Measurements from ENCODE around the gene KRTAP13-4.

KRTAP13-4 gene

GRCh38 chr21:30430170-30430655 lies at the start of gene KRTAP13-4:
KRTAP13-4 (plus strand) TSS chr21:30430220; CDS start chr21:30430276, 56 bp downstream.
- DNase-seq, result no peak

GRCh38 chr21:30382201-30382600 lies 47.8 kb upstream of the KRTAP13-4 start:
- no peak for DNase-seq

GRCh38 chr21:30391492-30392025 lies 38.5 kb upstream of the KRTAP13-4 start:
- no peak for DNase-seq

GRCh38 chr21:30395731-30396130 lies 34.3 kb upstream of the KRTAP13-4 start, which contains the start of gene KRTAP13-1:
KRTAP13-1 (plus strand) TSS chr21:30396031; CDS start chr21:30396087, 56 bp downstream.
- no peak for DNase-seq

- DNase-seq, result no peak
Measured at GRCh38 chr21:30408782-30409494, 21.1 kb upstream of the KRTAP13-4 start.

- no peak for DNase-seq
Measured at GRCh38 chr21:30415993-30416392, 14.0 kb upstream of the KRTAP13-4 start.

GRCh38 chr21:30425826-30426225 lies 4.2 kb upstream of the KRTAP13-4 start, which contains the start of gene KRTAP13-3:
KRTAP13-3 (minus strand) TSS chr21:30425926; CDS start chr21:30425912, 14 bp downstream.
- DNase-seq, result no peak

- DNase-seq, result no peak
Measured at GRCh38 chr21:30426731-30427130, 3.3 kb upstream of the KRTAP13-4 start.

GRCh38 chr21:30434033-30434631 lies 4.1 kb downstream of the KRTAP13-4 start:
- no peak for DNase-seq

GRCh38 chr21:30437010-30437565 lies 7.1 kb downstream of the KRTAP13-4 start:
- DNase-seq, result no peak

- no peak for DNase-seq
Measured at GRCh38 chr21:30439975-30440374, 10.0 kb downstream of the KRTAP13-4 start, which contains the start of gene KRTAP15-1. KRTAP15-1 (plus strand) TSS chr21:30440275; CDS start chr21:30440328, 53 bp downstream.

GRCh38 chr21:30443226-30443625 lies 13.2 kb downstream of the KRTAP13-4 start:
- no peak for DNase-seq

GRCh38 chr21:30444204-30444603 lies 14.2 kb downstream of the KRTAP13-4 start:
- DNase-seq, result no peak

- no peak for DNase-seq
Measured at GRCh38 chr21:30447056-30447455, 17.0 kb downstream of the KRTAP13-4 start.

GRCh38 chr21:30448514-30448913 lies 18.5 kb downstream of the KRTAP13-4 start:
- no peak for DNase-seq

- no peak for DNase-seq
Measured at GRCh38 chr21:30463713-30464112, 33.7 kb downstream of the KRTAP13-4 start.

GRCh38 chr21:30468900-30469714 lies 39.1 kb downstream of the KRTAP13-4 start:
- DNase-seq, result no peak

GRCh38 chr21:30478004-30478403 lies 48.0 kb downstream of the KRTAP13-4 start:
- no peak for DNase-seq

GRCh38 chr21:30479259-30479658 lies 49.2 kb downstream of the KRTAP13-4 start:
- no peak for DNase-seq

GRCh38 chr21:30480145-30480544 lies 50.1 kb downstream of the KRTAP13-4 start, which contains the start of gene KRTAP19-1:
KRTAP19-1 (minus strand) TSS chr21:30480367; CDS start chr21:30480317, 50 bp downstream.
- DNase-seq, result no peak

Measured in activated T-cell treated with anti-CD3 and anti-CD28 coated beads, Interleukin-2, amount 50 U/mL, for 1 hour (primary cell).